ENCODE results near the gene PFKFB2. TPM values are rescaled to one million over a fixed set of nuclear protein-coding genes. Genes with fewer than 3 reads are reported as not detected.

The PFKFB2 gene
- total and polyA plus RNA-seq, 2 of the 8 experiments (the other 6 are each of a cell fraction or from before 2014, with no cell fraction given), result 6.7 to 19.1 TPM

- H3K56ac ChIP-seq (replicated peaks; ENCODE audit: insufficient read length, low read depth, low read length), result no peak overlapping the region
- H3K79me1 ChIP-seq (ENCODE audit: low read depth, low read length), result no peaks in the 10 kb centered on the region
- DNase-seq (ENCODE audit: low read depth in 1 of 2, low spot score in 2 of 2), result no peak
- no peak for FAIRE-seq
- H3K4me1 ChIP-seq (replicated peaks in 1 of 4; ENCODE audit: control insufficient read depth in 3 of 4, insufficient read depth in 4 of 4, low read length in 3 of 4), result peaks cover 4 to 17% (median 12%) of the 10 kb centered on the region in 4 experiments; a peak in 6 of 7 replicates
- H3K18ac ChIP-seq (ENCODE audit: extremely low read depth, low read length), result no peak overlapping the region
- no peak overlapping the region for H3K4ac ChIP-seq (replicated peaks; ENCODE audit: insufficient read length, low read depth, low read length)
- CTCF ChIA-PET (ENCODE audit: partially characterized antibody), result interaction anchor here (1.0 to 6.1 kb wide), 3 partner anchors 12 to 29 kb away, joined by 3 to 40 read pairs (median 36); partner anchors contain the start of gene YOD1
- POLR2A ChIA-PET (ENCODE audit: partially characterized antibody), result interaction anchor here (1.6 to 3.2 kb wide), 4 partner anchors 9 to 19 kb away, joined by 5 to 16 read pairs (median 10); partner anchors contain the start of genes PFKFB2 and YOD1
- no peak overlapping the region for H2BK12ac ChIP-seq (ENCODE audit: low read depth, low read length)
- no peak overlapping the region for H3K9ac ChIP-seq (replicated peaks in 1 of 4; ENCODE audit: extremely low read depth in 1 of 4, low read depth in 3 of 4, low read length in 3 of 4)
- H3K23me2 ChIP-seq (ENCODE audit: low read depth, low read length), result no peaks in the 10 kb centered on the region
- no peaks in the 10 kb centered on the region for H4K20me1 ChIP-seq (replicated peaks in 1 of 2; ENCODE audit: control insufficient read depth in 1 of 2, insufficient read depth in 2 of 2, low read length in 2 of 2)
- no peak overlapping the region for H2BK120ac ChIP-seq (replicated peaks; ENCODE audit: low read depth, low read length)
- no peak overlapping the region for H3K14ac ChIP-seq (ENCODE audit: insufficient read length)
- WGBS, 2 experiments (ENCODE audit: extremely low coverage in 1 of 2, insufficient coverage in 1 of 2, insufficient read length in 1 of 2, insufficient replicate concordance in 2 of 2, low coverage in 1 of 2, low lambda C conversion rate in 2 of 2, missing lambda C conversion rate in 1 of 2), result 78% methylated on average over 1 of the region's 1 CpG; no CpG with 5 or more reads in 1 of the 2 experiments
- no peak overlapping the region for H4K8ac ChIP-seq (ENCODE audit: extremely low read depth, insufficient read depth, low read length)
- TF ChIP-seq PHF8 (conservative IDR thresholded peaks at IDR 0.05; ENCODE audit: low read depth, low read length) (no peak), HDAC2 (IDR thresholded peaks at IDR 0.05; ENCODE audit: borderline replicate concordance in 1 of 2, low read depth in 2 of 2, low read length in 2 of 2) (no peak), CBX5 (IDR thresholded peaks at IDR 0.05; ENCODE audit: low read depth, low read length) (no peak), CTBP2 (IDR thresholded peaks at IDR 0.05; ENCODE audit: borderline replicate concordance, insufficient read depth, insufficient read length, low read length) (no peak), RBBP5 (IDR thresholded peaks at IDR 0.05; ENCODE audit: borderline replicate concordance, low read depth, low read length) (no peak), SAP30 (IDR thresholded peaks at IDR 0.05; ENCODE audit: insufficient read depth, insufficient replicate concordance, low read length) (no peak)
- H3K27ac ChIP-seq (ENCODE audit: low read depth, low read length), result no peak overlapping the region
- no peaks in the 10 kb centered on the region for H3K79me2 ChIP-seq (ENCODE audit: control insufficient read depth in 1 of 2, insufficient read depth in 2 of 2, low read length in 2 of 2)
- H2AK5ac ChIP-seq (ENCODE audit: low read depth, low read length), result no peak overlapping the region
- H2BK5ac ChIP-seq (ENCODE audit: low read depth, low read length), result no peak overlapping the region
- no peak overlapping the region for H2BK20ac ChIP-seq (ENCODE audit: low read length)
- no peaks in the 10 kb centered on the region for H3K9me3 ChIP-seq (ENCODE audit: insufficient read depth in 2 of 2, low read depth in 1 of 2, low read length in 1 of 2)
- no peak overlapping the region for H2AFZ ChIP-seq (ENCODE audit: low read length)
- no peak overlapping the region for H3K4me2 ChIP-seq (ENCODE audit: insufficient read depth in 1 of 2, low read depth in 2 of 2, low read length in 2 of 2)
- no peak overlapping the region for H4K91ac ChIP-seq (replicated peaks; ENCODE audit: insufficient read length, low read length)
- H3K4me3 ChIP-seq (ENCODE audit: extremely low read depth in 1 of 4, insufficient read depth in 2 of 4, low read depth in 3 of 4, low read length in 4 of 4), result no peak overlapping the region
- no peak overlapping the region for H4K5ac ChIP-seq (ENCODE audit: insufficient read length, low read depth, low read length)
- no peak overlapping the region for H2BK15ac ChIP-seq (ENCODE audit: low read length)
- no peaks in the 10 kb centered on the region for H3K27me3 ChIP-seq (replicated peaks in 1 of 4; ENCODE audit: control insufficient read depth in 3 of 4, extremely low read depth in 1 of 4, insufficient read depth in 3 of 4, low read length in 3 of 4)
- no peaks in the 10 kb centered on the region for H3K36me3 ChIP-seq (ENCODE audit: control insufficient read depth in 2 of 4, insufficient read depth in 4 of 4, low read length in 3 of 4)
- H3K23ac ChIP-seq (ENCODE audit: insufficient read length), result no peak overlapping the region
These were observed 18.9 kb upstream of the PFKFB2 start for GRCh38 chr1:207034208-207034607.

Data from H1 (cell line).